GM13976 (cell line): ENCODE results near the gene PLEKHG3.

Experiments
- DNase-seq: peaks from one replicate; pipeline ENCODE4 v3.0.0; 2012; ENCODE audit warnings: low spot score
- CTCF ChIP-seq: IDR thresholded peaks from 2 replicates; pipeline ENCODE4 v1.5.1; 2012; ENCODE audit warnings: borderline replicate concordance, mild to moderate bottlenecking; ENCODE audit not compliant: insufficient read depth; ENCODE audit errors: extremely low read depth, missing control alignments, control extremely low read depth
- in situ Hi-C: fragments of 300-500 bp; cut with MboI; formaldehyde crosslinking; loops from one replicate; pipeline ENCODE4 v1.12.0; 2022; ENCODE audit warnings: low sequenced_read_pairs, mixed read lengths, inconsistent platforms; ENCODE audit not compliant: unreplicated experiment

Gene PLEKHG3

GRCh38 chr14:64766430-64767151 is 62.4 kb downstream of the PLEKHG3 start:
- in situ Hi-C loops, result no loop called here
- no peak for TF ChIP-seq CTCF
- no peak for DNase-seq

GRCh38 chr14:64767215-64767964 is 63.2 kb downstream of the PLEKHG3 start:
- DNase-seq, result no peak
- in situ Hi-C loops, result no loop called here

GRCh38 chr14:64768401-64769095 is 64.3 kb downstream of the PLEKHG3 start:
- in situ Hi-C loops, result no loop called here
- TF ChIP-seq CTCF, result no peak
- no peak for DNase-seq

More at GRCh38 chr14:64767215-64767964, 63.2 kb downstream of the PLEKHG3 start:
- no peak for TF ChIP-seq CTCF

- in situ Hi-C loops, result no loop called here
- no peak for TF ChIP-seq CTCF
- no peak for DNase-seq
Observed at GRCh38 chr14:64769096-64770020, 65.1 kb downstream of the PLEKHG3 start.

DNA sequence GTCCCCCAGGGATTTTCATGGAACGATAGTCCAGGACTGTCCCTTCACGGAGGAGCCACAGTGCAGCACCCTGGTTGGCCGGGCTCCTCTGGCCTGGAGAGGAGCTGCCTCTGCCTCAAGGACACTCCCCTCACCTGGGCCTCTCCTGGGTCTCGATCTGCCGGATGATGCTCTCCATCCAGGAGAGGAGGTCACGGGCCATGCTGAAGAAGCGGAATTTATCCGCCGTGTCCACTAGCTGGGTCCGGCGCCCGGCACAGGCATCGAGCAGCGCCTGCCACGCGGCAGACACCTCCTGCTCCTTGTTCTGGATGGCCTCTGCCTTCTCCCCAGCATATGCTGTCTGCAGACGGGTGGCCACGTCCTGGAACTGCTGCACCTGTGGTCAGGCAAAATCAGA is 66.5 kb downstream of the PLEKHG3 start:
- DNase-seq, result no peak
- in situ Hi-C loops, result no loop called here
- no peak for TF ChIP-seq CTCF

GRCh38 chr14:64771161-64771560 is 66.9 kb downstream of the PLEKHG3 start:
- TF ChIP-seq CTCF, result no peak
- in situ Hi-C loops, result no loop called here
- no peak for DNase-seq
